ENCODE results near the gene TAB3. TPM values are rescaled to one million over a fixed set of nuclear protein-coding genes. Genes with fewer than 3 reads are reported as not detected.

Gene TAB3
- total and polyA plus RNA-seq, 7 donors, result 6.7 to 31.6 (median 17.4) TPM

DNA sequence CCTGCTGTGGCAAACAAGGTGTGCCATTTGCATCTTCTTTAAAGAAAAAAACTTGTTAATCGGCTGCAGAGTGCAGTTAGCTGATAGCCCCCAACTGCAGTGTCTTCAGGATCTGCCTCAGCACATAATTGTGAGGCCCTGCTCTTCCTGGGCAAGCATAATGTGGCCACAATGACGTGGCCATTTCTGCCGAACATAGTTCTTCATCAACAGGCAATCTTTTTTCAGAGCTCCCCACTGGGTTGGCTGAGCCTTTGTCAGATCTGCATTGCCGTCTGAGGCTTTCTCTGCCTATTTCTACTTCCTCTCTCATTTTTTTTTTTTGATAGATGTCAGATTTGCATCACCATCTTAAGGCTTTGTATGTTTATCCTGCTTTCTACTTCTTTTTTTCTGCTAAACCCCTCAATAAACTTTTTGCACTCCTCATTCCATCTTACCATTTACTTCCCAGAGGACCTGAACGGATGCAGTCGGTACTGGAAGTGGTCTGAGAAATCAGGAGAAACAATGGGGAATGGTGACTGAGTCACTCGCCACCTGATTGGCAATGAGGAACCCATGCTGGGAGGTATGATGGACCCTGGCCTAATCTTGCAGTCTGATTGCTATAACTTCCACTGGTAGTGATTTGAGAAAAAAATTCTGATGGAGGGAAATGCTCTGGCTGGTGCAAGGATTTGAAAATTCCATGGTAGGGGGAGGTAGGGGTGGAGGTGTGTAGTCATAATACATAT lies 21.2 kb upstream of the TAB3 start:
- 53 to 71% methylated on average over 7 of the region's 7 CpGs for WGBS, 2 donors
- intact Hi-C loops (cut with DNase I), result no loop called here
- TF ChIP-seq POLR2A (IDR thresholded peaks at IDR 0.05) (no peak), EP300 (IDR thresholded peaks at IDR 0.05) (no peak), POLR2AphosphoS5 (IDR thresholded peaks at IDR 0.05) (no peak)
- TF ChIP-seq, protein P1, sequence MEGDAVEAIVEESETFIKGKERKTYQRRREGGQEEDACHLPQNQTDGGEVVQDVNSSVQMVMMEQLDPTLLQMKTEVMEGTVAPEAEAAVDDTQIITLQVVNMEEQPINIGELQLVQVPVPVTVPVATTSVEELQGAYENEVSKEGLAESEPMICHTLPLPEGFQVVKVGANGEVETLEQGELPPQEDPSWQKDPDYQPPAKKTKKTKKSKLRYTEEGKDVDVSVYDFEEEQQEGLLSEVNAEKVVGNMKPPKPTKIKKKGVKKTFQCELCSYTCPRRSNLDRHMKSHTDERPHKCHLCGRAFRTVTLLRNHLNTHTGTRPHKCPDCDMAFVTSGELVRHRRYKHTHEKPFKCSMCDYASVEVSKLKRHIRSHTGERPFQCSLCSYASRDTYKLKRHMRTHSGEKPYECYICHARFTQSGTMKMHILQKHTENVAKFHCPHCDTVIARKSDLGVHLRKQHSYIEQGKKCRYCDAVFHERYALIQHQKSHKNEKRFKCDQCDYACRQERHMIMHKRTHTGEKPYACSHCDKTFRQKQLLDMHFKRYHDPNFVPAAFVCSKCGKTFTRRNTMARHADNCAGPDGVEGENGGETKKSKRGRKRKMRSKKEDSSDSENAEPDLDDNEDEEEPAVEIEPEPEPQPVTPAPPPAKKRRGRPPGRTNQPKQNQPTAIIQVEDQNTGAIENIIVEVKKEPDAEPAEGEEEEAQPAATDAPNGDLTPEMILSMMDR (IDR thresholded peaks at IDR 0.05), result no peak
- Histone ChIP-seq H3K4me1 (no peaks in the 10 kb centered on the region), H3K36me3 (no peaks in the 10 kb centered on the region), H3K9me3 (no peaks in the 10 kb centered on the region), H3K4me3 (no peak overlapping the region), H3K27me3 (no peaks in the 10 kb centered on the region), H3K27ac (no peak overlapping the region)
- DNase-seq, result no peak

DNA sequence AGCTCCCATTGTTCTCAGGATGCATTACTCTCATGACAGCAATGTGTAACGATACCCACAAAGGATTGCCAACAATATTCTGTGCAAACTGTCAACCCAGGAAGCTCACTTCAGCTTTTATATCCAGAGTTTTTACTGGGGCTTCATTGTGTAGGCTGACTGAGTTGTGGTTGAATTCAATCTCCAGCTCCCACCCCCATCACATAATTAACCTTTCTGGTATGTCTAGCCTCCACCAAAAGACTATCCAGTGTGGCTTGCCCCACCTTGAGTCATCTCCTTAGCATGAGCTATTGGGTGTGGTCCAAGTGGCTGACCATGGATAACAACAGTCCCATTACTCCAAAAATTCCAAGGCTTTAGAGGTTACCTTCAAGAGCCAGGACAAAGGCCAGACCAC lies 17.7 kb upstream of the TAB3 start:
- Histone ChIP-seq H3K36me3 (no peaks in the 10 kb centered on the region), H3K27ac (no peak overlapping the region), H3K27me3 (no peaks in the 10 kb centered on the region), H3K4me1 (no peaks in the 10 kb centered on the region), H3K4me3 (no peak overlapping the region), H3K9me3 (no peaks in the 10 kb centered on the region)
- WGBS, 2 donors, result 92 to 97% methylated on average over 1 of the region's 1 CpG
- TF ChIP-seq POLR2AphosphoS5 (IDR thresholded peaks at IDR 0.05) (no peak), EP300 (IDR thresholded peaks at IDR 0.05) (no peak), POLR2A (IDR thresholded peaks at IDR 0.05) (no peak)
- TF ChIP-seq, protein P1 (IDR thresholded peaks at IDR 0.05), result no peak
- intact Hi-C loops (cut with DNase I), result no loop called here
- no peak for DNase-seq

DNA sequence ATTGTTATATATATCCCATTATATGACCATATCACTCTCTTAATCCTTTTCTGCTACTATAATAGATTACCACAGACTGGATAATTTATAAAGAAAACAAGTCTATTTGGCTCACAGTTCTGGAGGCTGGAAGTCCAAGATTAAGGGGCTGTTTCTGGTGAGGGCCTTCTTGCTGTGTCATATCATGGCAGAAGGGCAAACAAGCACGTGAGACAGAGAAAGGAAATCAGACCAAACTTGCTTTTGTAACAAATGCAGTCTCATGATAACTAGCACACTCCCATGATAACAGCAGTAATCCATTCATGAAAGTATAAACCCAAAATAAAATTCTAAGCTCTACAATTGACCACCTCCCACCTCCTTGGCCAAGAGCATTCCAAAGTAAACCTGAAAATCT lies 16.3 kb upstream of the TAB3 start:
- H3K36me3 ChIP-seq, result no peaks in the 10 kb centered on the region
- H3K9me3 ChIP-seq, result no peaks in the 10 kb centered on the region
- WGBS, 2 donors, result 68 to 86% methylated on average over 1 of the region's 1 CpG
- H3K4me1 ChIP-seq, result no peaks in the 10 kb centered on the region
- TF ChIP-seq POLR2A (IDR thresholded peaks at IDR 0.05), result no peak
- no peaks in the 10 kb centered on the region for H3K27me3 ChIP-seq
- intact Hi-C loops (cut with DNase I), result no loop called here
- no peak overlapping the region for H3K27ac ChIP-seq
- H3K4me3 ChIP-seq, result no peak overlapping the region
- DNase-seq, result no peak

DNA sequence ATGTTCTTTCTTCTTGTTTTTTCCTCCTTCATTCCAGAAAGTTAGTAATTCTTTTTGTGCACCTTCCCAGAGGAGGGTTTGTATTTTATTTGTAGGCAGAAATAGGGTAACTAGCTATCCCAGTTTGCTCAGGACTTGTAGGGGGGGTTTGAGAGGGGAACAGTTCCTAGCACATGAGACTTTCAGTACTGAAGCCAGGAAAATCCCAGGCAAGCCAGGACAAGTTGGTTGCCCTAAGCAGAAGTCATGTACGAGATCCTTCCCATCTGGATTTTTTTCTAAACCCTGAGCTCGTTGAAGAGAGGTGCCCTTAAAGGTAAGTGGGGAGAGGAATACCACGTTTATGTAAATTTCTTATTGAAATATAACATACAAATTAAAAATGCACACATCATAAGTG lies 15.6 kb upstream of the TAB3 start:
- Histone ChIP-seq H3K27ac (no peak overlapping the region), H3K9me3 (no peaks in the 10 kb centered on the region), H3K4me1 (no peaks in the 10 kb centered on the region), H3K27me3 (no peaks in the 10 kb centered on the region), H3K36me3 (no peaks in the 10 kb centered on the region), H3K4me3 (no peak overlapping the region)
- WGBS, 2 donors, result 66 to 69% methylated on average over 3 of the region's 3 CpGs
- TF ChIP-seq POLR2AphosphoS5 (IDR thresholded peaks at IDR 0.05) (no peak), EP300 (IDR thresholded peaks at IDR 0.05) (no peak), POLR2A (IDR thresholded peaks at IDR 0.05) (no peak)
- TF ChIP-seq, protein P1 (IDR thresholded peaks at IDR 0.05), result no peak
- intact Hi-C loops (cut with DNase I), result no loop called here
- no peak for DNase-seq

DNA sequence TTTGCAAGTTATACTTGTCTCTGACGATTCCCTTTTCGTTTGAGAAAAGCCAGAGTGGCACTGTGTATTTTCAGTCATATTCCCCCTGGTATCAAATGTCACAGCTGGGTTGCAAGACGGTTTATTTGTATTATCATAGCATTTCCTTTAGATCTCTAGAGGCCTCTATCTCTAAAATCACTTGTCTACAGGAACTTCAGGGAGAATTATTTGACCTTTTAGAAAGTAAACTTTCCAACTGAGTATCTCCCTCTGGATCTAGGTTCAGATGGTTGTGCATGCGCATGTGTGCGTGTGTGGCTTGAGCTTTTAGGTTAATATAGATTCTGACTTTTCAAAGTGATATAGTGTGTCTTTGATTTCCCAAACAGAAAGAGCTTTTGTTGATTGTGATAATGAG lies 15.1 kb upstream of the TAB3 start:
- no peaks in the 10 kb centered on the region for H3K27me3 ChIP-seq
- TF ChIP-seq, protein P1 (IDR thresholded peaks at IDR 0.05), result no peak
- TF ChIP-seq POLR2A (IDR thresholded peaks at IDR 0.05), result no peak
- no peak for TF ChIP-seq POLR2AphosphoS5 (IDR thresholded peaks at IDR 0.05)
- no peak for TF ChIP-seq EP300 (IDR thresholded peaks at IDR 0.05)
- no peak for DNase-seq
- intact Hi-C loops (cut with DNase I), result no loop called here
- no peaks in the 10 kb centered on the region for H3K9me3 ChIP-seq
- no peaks in the 10 kb centered on the region for H3K4me1 ChIP-seq
- no peak overlapping the region for H3K27ac ChIP-seq
- no peak overlapping the region for H3K4me3 ChIP-seq
- no peaks in the 10 kb centered on the region for H3K36me3 ChIP-seq
- 51 to 74% methylated on average over 5 of the region's 5 CpGs for WGBS, 2 donors
